Loucy (cell line): ENCODE data around the gene MRPS15.

Experiments
- CTCF ChIP-seq: fragments of 200-600 bp; sonication (generic); conservative IDR thresholded peaks from 2 replicates; pipeline ENCODE4 v1.5.1; 2014; ENCODE audit warnings: mild to moderate bottlenecking, antibody characterized with exemption, low read length
- EZH2phosphoT487 ChIP-seq: fragments of 200-600 bp; IDR thresholded peaks from 2 replicates; pipeline ENCODE4 v1.6.1; 2018; ENCODE audit warnings: antibody characterized with exemption, mild to moderate bottlenecking, moderate library complexity, borderline replicate concordance

GRCh38 chr1:36475910-36476604, 11.9 kb upstream of the MRPS15 start:
- no peak for TF ChIP-seq CTCF
- no peak for TF ChIP-seq EZH2phosphoT487
